Endodermal cell (in vitro differentiated cells): ENCODE measurements around the gene ACAP3. TPM values are rescaled to one million over a fixed set of nuclear protein-coding genes. Genes with fewer than 3 reads are reported as not detected.

Source experiments
- DNase-seq: peaks from one replicate; pipeline ENCODE4 v3.0.0-alpha.2; 2017
- H3K27ac ChIP-seq: 2 replicates; pipeline ENCODE4 v1.5.1; 2013; ENCODE audit warnings: mild to moderate bottlenecking, low read depth, low read length, moderate library complexity
- H3K27me3 ChIP-seq: 2 replicates; pipeline ENCODE4 v1.6.1; 2013; ENCODE audit warnings: mild to moderate bottlenecking, low read length, moderate library complexity; ENCODE audit not compliant: insufficient read depth, control insufficient read depth, poor library complexity, severe bottlenecking
- H3K36me3 ChIP-seq: 2 replicates; pipeline ENCODE4 v1.7.0; 2013; ENCODE audit warnings: mild to moderate bottlenecking, low read length, moderate library complexity; ENCODE audit not compliant: control insufficient read depth, insufficient read depth
- H3K4me1 ChIP-seq: one replicate; pipeline ENCODE4 v1.7.0; 2013; ENCODE audit warnings: low read length; ENCODE audit not compliant: control insufficient read depth, insufficient read depth
- H3K4me3 ChIP-seq: 2 replicates; pipeline ENCODE4 v1.5.1; 2013; ENCODE audit warnings: mild to moderate bottlenecking, low read length, moderate library complexity
- H3K9ac ChIP-seq: 2 replicates; pipeline ENCODE4 v1.6.1; 2013; ENCODE audit warnings: mild to moderate bottlenecking, low read length, moderate library complexity; ENCODE audit not compliant: poor library complexity, severe bottlenecking; ENCODE audit errors: extremely low read depth
- H3K9me3 ChIP-seq: 2 replicates; pipeline ENCODE4 v1.6.1; 2013; ENCODE audit warnings: mild to moderate bottlenecking, low read length, moderate library complexity; ENCODE audit not compliant: control insufficient read depth
- H3K27ac Mint-ChIP-seq: 2 replicates; pipeline ENCODE4 v1.8.0; 2020; ENCODE audit warnings: mixed read lengths
- H3K27me3 Mint-ChIP-seq: 2 replicates; pipeline ENCODE4 v1.8.0; 2021; ENCODE audit warnings: mild to moderate bottlenecking, mixed read lengths; ENCODE audit not compliant: insufficient read depth
- H3K36me3 Mint-ChIP-seq: 2 replicates; pipeline ENCODE4 v1.8.0; 2020; ENCODE audit warnings: low read depth, mixed read lengths
- H3K4me1 Mint-ChIP-seq: 2 replicates; pipeline ENCODE4 v1.8.0; 2020; ENCODE audit warnings: mixed read lengths
- H3K4me3 Mint-ChIP-seq: 2 replicates; pipeline ENCODE4 v1.8.0; 2020; ENCODE audit warnings: mild to moderate bottlenecking, moderate library complexity, mixed read lengths
- H3K9me3 Mint-ChIP-seq: 2 replicates; pipeline ENCODE4 v1.8.0; 2020; ENCODE audit warnings: mild to moderate bottlenecking, mixed read lengths
- WGBS, 2 experiments: methylation state at CpG; one replicate each; pipeline versions ENCODE4 v1.1.5 to v1.1.7; 2013; ENCODE audit warnings: missing lambda C conversion rate in 2 of 2, mixed read lengths in 1 of 2; ENCODE audit not compliant: insufficient coverage in 1 of 2, insufficient read length in 1 of 2; 5-methylcytosine and 5-hydroxymethylcytosine counted together
- microRNA-seq: library from miRNA; unstranded; fragments of <30 nt; microRNA quantifications from one replicate; pipeline ENCODE4 v1.2.0, GENCODE V29; 2020; ENCODE audit warnings: borderline microRNAs expressed
- total RNA-seq, 2 donors: library from RNA; stranded (reverse); fragmentation: NEBNext Ultra II Directional in 1 of 2; extraction: Animal tissue kit (Norgen Biotek cat#: 25700) in 1 of 2; gene quantifications; 2 replicates in 1 of 2; 3 replicates in 1 of 2; pipeline ENCODE4 v1.2.1, GENCODE V29; 2021
- TF ChIP-seq, protein P1 (sequence below): fragments of 200-600 bp; sonication (generic); conservative IDR thresholded peaks from 2 replicates; pipeline ENCODE4 v1.5.0; 2021; ENCODE audit warnings: antibody characterized with exemption, mild to moderate bottlenecking

Gene ACAP3
- total RNA-seq, 2 donors from 2014 or later = 36.8 to 43.5 TPM

DNA sequence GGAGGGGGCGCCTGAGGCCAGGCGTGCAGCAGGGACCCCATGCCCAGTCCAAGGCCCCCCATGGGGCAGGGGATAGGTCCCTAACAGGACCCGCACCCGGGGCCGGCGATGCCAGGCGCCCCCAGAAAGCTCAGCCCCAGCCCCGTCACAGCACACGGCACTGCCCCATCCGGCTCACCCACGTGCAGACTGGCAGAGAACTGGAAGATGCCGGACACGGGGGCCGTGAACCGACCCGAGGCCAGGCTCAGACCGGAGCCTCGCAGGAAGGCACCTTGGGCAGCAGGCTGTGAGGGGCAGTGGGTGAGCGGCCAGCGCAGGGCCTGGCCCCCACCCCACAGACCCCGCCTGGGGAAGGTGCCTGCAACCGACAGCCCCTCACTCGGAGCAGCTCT is 64.5 kb downstream of the ACAP3 start:
- 93 to 96% methylated on average over 13 to 23 of the region's 23 CpGs for WGBS, 2 experiments
- Mint-ChIP-seq H3K4me1 (no peaks in the 10 kb centered on the region), H3K27me3 (peaks cover 1% of the 10 kb centered on the region)

DNA sequence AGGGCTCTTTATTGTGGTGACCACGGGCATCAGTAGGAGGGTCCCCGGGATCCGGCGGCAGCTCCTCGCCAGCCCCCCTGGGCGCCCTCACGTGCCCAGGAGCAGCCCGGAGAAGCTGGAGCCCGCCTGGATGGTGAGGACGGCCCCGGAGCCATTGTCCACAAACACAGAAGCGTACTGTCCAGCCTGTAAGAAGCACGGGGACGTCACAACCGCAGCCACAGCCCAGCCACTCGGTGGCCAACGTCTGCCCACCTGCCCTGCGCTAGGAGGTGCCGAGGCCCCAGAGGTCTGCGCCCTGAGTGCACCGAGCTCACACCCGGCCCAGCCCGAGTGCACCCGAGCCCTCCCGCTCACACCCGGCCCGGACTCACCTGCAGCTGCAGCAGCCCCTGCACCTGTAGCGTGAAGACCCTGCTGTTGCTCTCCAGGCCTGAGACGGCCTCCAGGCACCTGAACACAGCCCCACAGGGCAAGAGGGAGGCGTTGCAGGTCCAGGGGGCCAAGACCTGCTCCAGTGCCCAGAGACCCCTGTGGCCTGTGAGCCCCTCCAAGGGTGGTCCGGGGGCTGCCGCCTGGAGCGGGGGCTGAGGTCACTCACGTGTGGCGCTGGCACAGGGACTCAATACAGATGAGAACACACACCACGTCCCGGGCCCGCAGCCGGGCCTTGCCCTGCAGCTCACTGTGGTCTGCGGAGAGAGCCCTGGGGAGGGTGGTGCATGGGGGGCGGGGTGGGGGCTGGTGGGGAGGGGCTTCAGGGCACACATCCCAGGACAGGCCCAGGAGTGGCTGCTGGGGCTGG is 65.1 kb downstream of the ACAP3 start:
- Histone ChIP-seq H3K36me3 (no peaks in the 10 kb centered on the region), H3K9me3 (no peaks in the 10 kb centered on the region), H3K27me3 (peaks cover 12% of the 10 kb centered on the region), H3K27ac (no peak overlapping the region), H3K4me1 (no peaks in the 10 kb centered on the region), H3K4me3 (no peak overlapping the region), H3K9ac (no peak overlapping the region)
- Mint-ChIP-seq H3K4me3 (no peak overlapping the region), H3K9me3 (no peaks in the 10 kb centered on the region), H3K27ac (no peak overlapping the region), H3K27me3 (peaks cover 1% of the 10 kb centered on the region), H3K36me3 (no peaks in the 10 kb centered on the region), H3K4me1 (no peaks in the 10 kb centered on the region)
- no peak for DNase-seq
- TF ChIP-seq, protein P1, sequence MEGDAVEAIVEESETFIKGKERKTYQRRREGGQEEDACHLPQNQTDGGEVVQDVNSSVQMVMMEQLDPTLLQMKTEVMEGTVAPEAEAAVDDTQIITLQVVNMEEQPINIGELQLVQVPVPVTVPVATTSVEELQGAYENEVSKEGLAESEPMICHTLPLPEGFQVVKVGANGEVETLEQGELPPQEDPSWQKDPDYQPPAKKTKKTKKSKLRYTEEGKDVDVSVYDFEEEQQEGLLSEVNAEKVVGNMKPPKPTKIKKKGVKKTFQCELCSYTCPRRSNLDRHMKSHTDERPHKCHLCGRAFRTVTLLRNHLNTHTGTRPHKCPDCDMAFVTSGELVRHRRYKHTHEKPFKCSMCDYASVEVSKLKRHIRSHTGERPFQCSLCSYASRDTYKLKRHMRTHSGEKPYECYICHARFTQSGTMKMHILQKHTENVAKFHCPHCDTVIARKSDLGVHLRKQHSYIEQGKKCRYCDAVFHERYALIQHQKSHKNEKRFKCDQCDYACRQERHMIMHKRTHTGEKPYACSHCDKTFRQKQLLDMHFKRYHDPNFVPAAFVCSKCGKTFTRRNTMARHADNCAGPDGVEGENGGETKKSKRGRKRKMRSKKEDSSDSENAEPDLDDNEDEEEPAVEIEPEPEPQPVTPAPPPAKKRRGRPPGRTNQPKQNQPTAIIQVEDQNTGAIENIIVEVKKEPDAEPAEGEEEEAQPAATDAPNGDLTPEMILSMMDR = no peak
- WGBS, 2 experiments = 94 to 98% methylated on average over 15 to 39 of the region's 41 CpGs

More for the DNA sequence above, 64.5 kb downstream of the ACAP3 start:
- Histone ChIP-seq H3K9ac (no peak overlapping the region), H3K4me3 (no peak overlapping the region), H3K9me3 (no peaks in the 10 kb centered on the region), H3K4me1 (no peaks in the 10 kb centered on the region), H3K27ac (no peak overlapping the region), H3K36me3 (no peaks in the 10 kb centered on the region), H3K27me3 (peaks cover 12% of the 10 kb centered on the region)
- Mint-ChIP-seq H3K4me3 (no peak overlapping the region), H3K9me3 (no peaks in the 10 kb centered on the region), H3K36me3 (no peaks in the 10 kb centered on the region), H3K27ac (no peak overlapping the region)
- TF ChIP-seq, protein P1 = no peak
- no peak for DNase-seq

Small RNA genes lying within 50 kb of the gene (microRNA-seq; reads per million reads assigned to microRNA genes)
- not detected for gene MIR6726
- gene MIR6727 = not detected
- 0.44 reads per million for gene MIR6808

Other genes starting within 250 kb of the ACAP3 start
- not detected for gene RNF223, start 233.6 kb downstream of the ACAP3 start, total RNA-seq
- 10 to 100 TPM; 23.1 to 29.5 TPM for gene C1orf159, start 191.8 kb downstream of the ACAP3 start, total RNA-seq
- 1 to 10 TPM in 1 of 2 donors, under 1 TPM in 1; 0.93 to 1.2 TPM for gene TTLL10, start 134.1 kb downstream of the ACAP3 start, total RNA-seq
- gene TNFRSF18, start 101.3 kb downstream of the ACAP3 start, total RNA-seq = 1 to 10 TPM in 1 of 2 donors, under 1 TPM in 1; 0.95 to 1.7 TPM
- gene TNFRSF4, start 93.8 kb downstream of the ACAP3 start, total RNA-seq = under 1 TPM in 1 of 2 donors, not detected in 1; 0.20 TPM
- 10 to 100 TPM; 85.9 to 95.6 TPM for gene SDF4, start 75.9 kb downstream of the ACAP3 start, total RNA-seq
- 10 to 100 TPM; 24.8 to 31.5 TPM for gene B3GALT6, start 75.7 kb downstream of the ACAP3 start, total RNA-seq
- 10 to 100 TPM in 1 of 2 donors, 1 to 10 TPM in 1; 8.1 to 13.5 TPM for gene C1QTNF12, start 61.2 kb downstream of the ACAP3 start, total RNA-seq
- gene UBE2J2, start 34.1 kb downstream of the ACAP3 start, total RNA-seq = 10 to 100 TPM; 69.9 to 72.7 TPM
- 1 to 10 TPM; 5.4 TPM for gene SCNN1D, start 27.5 kb downstream of the ACAP3 start, total RNA-seq
- 10 to 100 TPM; 21.7 to 23.8 TPM for gene PUSL1, start 667 bp upstream of the ACAP3 start, total RNA-seq
- 100 to 1,000 TPM; 146 to 153 TPM for gene INTS11, start 16.7 kb upstream of the ACAP3 start, total RNA-seq
- 10 to 100 TPM; 12.0 to 13.6 TPM for gene CPTP, start 16.9 kb upstream of the ACAP3 start, total RNA-seq
- gene TAS1R3, start 23.4 kb upstream of the ACAP3 start, total RNA-seq = under 1 TPM; 0.09 to 0.35 TPM
- gene DVL1, start 41.5 kb upstream of the ACAP3 start, total RNA-seq = 10 to 100 TPM; 71.9 to 73.3 TPM
- 10 to 100 TPM; 28.3 to 29.2 TPM for gene MXRA8, start 50.6 kb upstream of the ACAP3 start, total RNA-seq
- 100 to 1,000 TPM; 159 to 162 TPM for gene AURKAIP1, start 67.3 kb upstream of the ACAP3 start, total RNA-seq
- gene CCNL2, start 91.4 kb upstream of the ACAP3 start, total RNA-seq = 100 to 1,000 TPM; 187 to 244 TPM
- gene MRPL20, start 99.4 kb upstream of the ACAP3 start, total RNA-seq = 100 to 1,000 TPM; 109 to 129 TPM
- 1 to 10 TPM; 1.6 TPM for gene ANKRD65, start 113.3 kb upstream of the ACAP3 start, total RNA-seq
- gene VWA1, start 127.8 kb upstream of the ACAP3 start, total RNA-seq = 10 to 100 TPM; 12.7 to 17.4 TPM
- under 1 TPM; 0.55 TPM for gene ATAD3C, start 141.8 kb upstream of the ACAP3 start, total RNA-seq
- 10 to 100 TPM; 41.8 to 47.4 TPM for gene ATAD3B, start 163.8 kb upstream of the ACAP3 start, total RNA-seq
- 10 to 100 TPM; 42.8 to 47.6 TPM for gene ATAD3A, start 204.2 kb upstream of the ACAP3 start, total RNA-seq
- gene TMEM240, start 232.7 kb upstream of the ACAP3 start, total RNA-seq = 1 to 10 TPM; 6.4 to 6.9 TPM